Spleen (tissue), 11 donors: ENCODE results near the gene TENM3. TPM values are rescaled to one million over a fixed set of nuclear protein-coding genes. Genes with fewer than 3 reads are reported as not detected.

Experiments used
- DNase-seq: peaks from one replicate; pipeline ENCODE4 v3.0.0-alpha.2; 2020
- H3K27ac ChIP-seq, 8 donors: fragments of 200-600 bp; sonication (generic) in 7 of 8; 1 replicate in 4 of 8; 2 replicates in 4 of 8; pipeline versions ENCODE4 v1.5.0 to v1.8.0; 2016 to 2021; ENCODE audit warnings: inconsistent platforms in 4 of 8, mild to moderate bottlenecking in 4 of 8, moderate library complexity in 1 of 8
- H3K27me3 ChIP-seq, 7 donors: fragments of 200-600 bp; sonication (generic) in 6 of 7; replicated peaks in 1 of 7; 1 replicate in 4 of 7; 2 replicates in 3 of 7; pipeline versions ENCODE4 v1.5.0 to v1.8.0; 2016 to 2021; ENCODE audit warnings: inconsistent platforms in 3 of 7, mild to moderate bottlenecking in 1 of 7
- H3K36me3 ChIP-seq, 6 donors: fragments of 200-600 bp; sonication (generic) in 5 of 6; 1 replicate in 4 of 6; 2 replicates in 2 of 6; pipeline versions ENCODE4 v1.5.0 to v1.8.0; 2016 to 2021; ENCODE audit warnings: inconsistent platforms in 2 of 6
- H3K4me1 ChIP-seq, 6 donors: fragments of 200-600 bp; sonication (generic) in 5 of 6; 1 replicate in 3 of 6; 2 replicates in 3 of 6; pipeline versions ENCODE4 v1.5.0 to v1.8.0; 2016 to 2021; ENCODE audit warnings: inconsistent platforms in 3 of 6
- H3K4me3 ChIP-seq, 8 donors: fragments of 200-600 bp; sonication (generic) in 7 of 8; 1 replicate in 4 of 8; 2 replicates in 4 of 8; pipeline versions ENCODE4 v1.5.0 to v1.8.0; 2016 to 2021; ENCODE audit warnings: inconsistent platforms in 4 of 8, mild to moderate bottlenecking in 4 of 8, moderate library complexity in 2 of 8
- H3K9me3 ChIP-seq, 8 donors: fragments of 200-600 bp; sonication (generic) in 7 of 8; 1 replicate in 4 of 8; 2 replicates in 4 of 8; pipeline versions ENCODE4 v1.5.0 to v1.8.0; 2016 to 2021; ENCODE audit warnings: inconsistent platforms in 4 of 8
- POLR2A ChIP-seq, 3 donors: fragments of 450-650 bp; IDR thresholded peaks; one replicate each; pipeline ENCODE4 v1.5.1; 2017; ENCODE audit warnings: antibody characterized with exemption in 3 of 3, mild to moderate bottlenecking in 1 of 3
- POLR2AphosphoS5 ChIP-seq, 3 donors: sonication (generic); formaldehyde crosslinking; IDR thresholded peaks; one replicate each; pipeline ENCODE4 v1.5.1; 2017; ENCODE audit warnings: antibody characterized with exemption in 3 of 3
- WGBS, 5 donors: extraction: QIAGEN DNeasy Blood & Tissue Kit in 3 of 5; methylation state at CpG; one replicate each; pipeline versions ENCODE4 v1.1.5 to v1.1.7; 2013 to 2018; 5-methylcytosine and 5-hydroxymethylcytosine counted together
- intact Hi-C: fragments of 100-400 bp; cut with DNase I; formaldehyde crosslinking; loops from one replicate; pipeline ENCODE4 v1.15.0; 2023; ENCODE audit warnings: low total_unique reads
- polyA plus RNA-seq, 3 donors: library from polyadenylated mRNA; stranded (reverse); fragments of 200-250 nt; gene quantifications; one replicate each; pipeline ENCODE4 v1.2.1, GENCODE V29; 2013
- total RNA-seq, 7 donors: library from RNA; depleted of rRNA in 3 of 7; stranded (reverse); fragments of >200 nt in 3 of 7; fragmentation: NEBNext Ultra II Directional in 4 of 7; extraction: Animal tissue kit (Norgen Biotek cat#: 25700) in 4 of 7; gene quantifications; one replicate each; pipeline versions ENCODE4 v1.1.0 to v1.2.1, GENCODE V29; 2016 to 2021
- TF ChIP-seq, protein P1 (sequence below), 11 experiments: fragments of 200-600 bp in 7 of 11; fragments of 450-650 bp in 4 of 11; sonication (generic) in 4 of 11; IDR thresholded peaks in 8 of 11; conservative IDR thresholded peaks in 3 of 11; 1 replicate in 7 of 11; 2 replicates in 4 of 11; pipeline versions ENCODE4 v1.4.0 to v1.8.0; 2016 to 2021; ENCODE audit warnings: antibody characterized with exemption in 11 of 11, inconsistent platforms in 4 of 11, mild to moderate bottlenecking in 1 of 11
- donor health status: healthy with polysubstance abuse.
- donor health status: DM: no; HTN: no; CAD: no; lungs with moderate emphysema.
- donor health status: DM: no; HTN: no; CAD: no.
- donor health status: Bipolar disorder and iron deficiency.
- donor health status: healthy.
- donor health status: DM: no; HTN: no; CAD: no.
- donor health status: DM: yes; HTN: yes; CAD: no.

The TENM3 gene
- total and polyA plus RNA-seq, 10 donors, result 0.37 to 45.6 (median 17.7) TPM

GRCh38 chr4:182555997-182556418 lies 312.8 kb downstream of the TENM3 start:
- Histone ChIP-seq H3K36me3 (no peaks in the 10 kb centered on the region), H3K4me3 (no peak overlapping the region), H3K27me3 (peaks cover 0 to 6% (median 0%) of the 10 kb centered on the region in 7 donors), H3K9me3 (no peaks in the 10 kb centered on the region), H3K4me1 (no peaks in the 10 kb centered on the region), H3K27ac (no peak overlapping the region)
- intact Hi-C loops, result no loop called here
- TF ChIP-seq, protein P1, sequence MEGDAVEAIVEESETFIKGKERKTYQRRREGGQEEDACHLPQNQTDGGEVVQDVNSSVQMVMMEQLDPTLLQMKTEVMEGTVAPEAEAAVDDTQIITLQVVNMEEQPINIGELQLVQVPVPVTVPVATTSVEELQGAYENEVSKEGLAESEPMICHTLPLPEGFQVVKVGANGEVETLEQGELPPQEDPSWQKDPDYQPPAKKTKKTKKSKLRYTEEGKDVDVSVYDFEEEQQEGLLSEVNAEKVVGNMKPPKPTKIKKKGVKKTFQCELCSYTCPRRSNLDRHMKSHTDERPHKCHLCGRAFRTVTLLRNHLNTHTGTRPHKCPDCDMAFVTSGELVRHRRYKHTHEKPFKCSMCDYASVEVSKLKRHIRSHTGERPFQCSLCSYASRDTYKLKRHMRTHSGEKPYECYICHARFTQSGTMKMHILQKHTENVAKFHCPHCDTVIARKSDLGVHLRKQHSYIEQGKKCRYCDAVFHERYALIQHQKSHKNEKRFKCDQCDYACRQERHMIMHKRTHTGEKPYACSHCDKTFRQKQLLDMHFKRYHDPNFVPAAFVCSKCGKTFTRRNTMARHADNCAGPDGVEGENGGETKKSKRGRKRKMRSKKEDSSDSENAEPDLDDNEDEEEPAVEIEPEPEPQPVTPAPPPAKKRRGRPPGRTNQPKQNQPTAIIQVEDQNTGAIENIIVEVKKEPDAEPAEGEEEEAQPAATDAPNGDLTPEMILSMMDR (IDR thresholded peaks at IDR 0.05 in 8 of 11, conservative IDR thresholded peaks at IDR 0.05 in 3 of 11), result no peak
- TF ChIP-seq POLR2A (IDR thresholded peaks at IDR 0.05) (no peak), POLR2AphosphoS5 (IDR thresholded peaks at IDR 0.05) (no peak)
- DNase-seq, result no peak
- 63 to 81% (median 70%) methylated on average over 1 of the region's 1 CpG for WGBS, 5 donors

GRCh38 chr4:182556580-182556979 lies 313.4 kb downstream of the TENM3 start:
- no peak for DNase-seq

GRCh38 chr4:182560358-182560757 lies 317.2 kb downstream of the TENM3 start:
- Histone ChIP-seq H3K36me3 (no peaks in the 10 kb centered on the region), H3K4me1 (no peaks in the 10 kb centered on the region), H3K9me3 (no peaks in the 10 kb centered on the region), H3K4me3 (no peak overlapping the region), H3K27me3 (peaks cover 0 to 6% (median 0%) of the 10 kb centered on the region in 7 donors), H3K27ac (no peak overlapping the region)
- intact Hi-C loops, result no loop called here
- no peak for DNase-seq
- TF ChIP-seq POLR2A (IDR thresholded peaks at IDR 0.05), result no peak
- TF ChIP-seq, protein P1 (IDR thresholded peaks at IDR 0.05 in 8 of 11, conservative IDR thresholded peaks at IDR 0.05 in 3 of 11), result no peak
- no peak for TF ChIP-seq POLR2AphosphoS5 (IDR thresholded peaks at IDR 0.05)
- 22 to 52% (median 39%) methylated on average over 4 of the region's 4 CpGs for WGBS, 5 donors

More at GRCh38 chr4:182556580-182556979, 313.4 kb downstream of the TENM3 start:
- Histone ChIP-seq H3K4me1 (no peaks in the 10 kb centered on the region), H3K4me3 (no peak overlapping the region), H3K36me3 (no peaks in the 10 kb centered on the region), H3K9me3 (no peaks in the 10 kb centered on the region), H3K27ac (no peak overlapping the region), H3K27me3 (peaks cover 0 to 6% (median 0%) of the 10 kb centered on the region in 7 donors)
- WGBS, 5 donors, result 76 to 86% (median 83%) methylated on average over 3 of the region's 3 CpGs
- intact Hi-C loops, result no loop called here
- no peak for TF ChIP-seq POLR2AphosphoS5 (IDR thresholded peaks at IDR 0.05)
- TF ChIP-seq POLR2A (IDR thresholded peaks at IDR 0.05), result no peak
- TF ChIP-seq, protein P1 (IDR thresholded peaks at IDR 0.05 in 8 of 11, conservative IDR thresholded peaks at IDR 0.05 in 3 of 11), result no peak

- Histone ChIP-seq H3K4me3 (no peak overlapping the region), H3K4me1 (no peaks in the 10 kb centered on the region), H3K36me3 (no peaks in the 10 kb centered on the region), H3K9me3 (no peaks in the 10 kb centered on the region), H3K27ac (no peak overlapping the region), H3K27me3 (peaks cover 0 to 6% (median 0%) of the 10 kb centered on the region in 7 donors)
- WGBS, 5 donors, result 83 to 92% (median 85%) methylated on average over 3 of the region's 3 CpGs
- no peak for DNase-seq
- TF ChIP-seq POLR2A (IDR thresholded peaks at IDR 0.05) (no peak), POLR2AphosphoS5 (IDR thresholded peaks at IDR 0.05) (no peak)
- TF ChIP-seq, protein P1 (IDR thresholded peaks at IDR 0.05 in 8 of 11, conservative IDR thresholded peaks at IDR 0.05 in 3 of 11), result no peak
- intact Hi-C loops, result no loop called here
Measured at GRCh38 chr4:182562350-182562749, 319.1 kb downstream of the TENM3 start.
